ENCODE data around the gene IVNS1ABP. TPM values are rescaled to one million over a fixed set of nuclear protein-coding genes. Genes with fewer than 3 reads are reported as not detected.
"Not testable (repeated sequence)": the region's sequence is repeated elsewhere in the genome, so short reads cannot be mapped to it uniquely, and the experiment has no call there.

The IVNS1ABP gene
- total and polyA plus RNA-seq, 9 of the 15 experiments (the other 6 are each of a cell fraction or from before 2014, with no cell fraction given) = 30.6 to 126 (median 77.7) TPM

DNA sequence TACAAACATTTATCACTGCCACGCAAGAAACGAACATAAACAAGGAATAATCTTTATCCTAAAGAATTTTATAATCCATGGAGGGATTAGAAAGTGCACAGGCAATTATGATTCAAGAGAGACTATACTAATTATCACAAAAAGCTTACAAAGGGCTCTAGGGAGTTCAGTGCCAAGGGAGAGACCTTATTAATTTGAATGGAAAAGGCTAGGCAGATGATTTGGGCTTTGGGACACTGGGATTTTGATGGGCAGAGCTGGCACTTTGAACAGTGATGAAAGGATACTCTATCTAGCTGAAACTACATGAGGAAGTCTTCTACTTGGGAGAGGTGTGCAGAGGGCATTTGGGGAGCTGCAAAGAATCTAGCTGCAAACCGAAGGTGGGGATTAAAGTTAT is 48.9 kb upstream of the IVNS1ABP start:
- no TSS peak for BruUV-seq (replicated peaks)

DNA sequence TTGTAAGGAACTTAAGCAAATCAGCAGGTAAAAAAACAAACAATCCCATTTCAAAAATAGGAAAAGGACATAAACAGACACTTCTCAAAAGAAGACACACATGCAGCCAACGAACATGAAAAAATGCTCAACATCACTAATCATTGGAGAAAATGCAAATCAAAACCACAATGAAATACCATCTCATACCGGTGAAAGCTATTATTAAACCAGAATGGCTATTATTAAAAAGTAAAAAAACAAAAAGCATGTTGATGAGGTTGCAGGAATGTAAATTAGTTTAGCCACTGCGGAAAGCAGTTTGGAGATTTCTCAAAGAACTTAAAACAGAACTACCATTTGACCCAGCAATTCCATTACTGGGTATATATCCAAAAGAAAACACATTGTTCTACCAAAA is 47.5 kb upstream of the IVNS1ABP start:
- H3K27me3 ChIP-seq (ENCODE audit: control insufficient read depth in 2 of 2, insufficient read depth in 2 of 2, low read length in 2 of 2); ATAC-seq; H4K20me1 ChIP-seq (replicated peaks; ENCODE audit: control insufficient read depth, insufficient read depth, low read length); H3K4me1 ChIP-seq (replicated peaks in 1 of 2; ENCODE audit: control insufficient read depth in 2 of 2, insufficient read depth in 2 of 2, low read length in 2 of 2); intact Hi-C loops (cut with micrococcal nuclease); H2AFZ ChIP-seq (ENCODE audit: low read depth, low read length); DNase-seq (ENCODE audit: extremely low read depth in 1 of 4, low spot score in 3 of 4); H3K9me3 ChIP-seq (replicated peaks; ENCODE audit: control insufficient read depth, insufficient read depth, low read depth, low read length); H3K27ac ChIP-seq (ENCODE audit: extremely low read depth, low read depth, low read length); in situ Hi-C loops (cut with MboI); H3K9ac ChIP-seq (ENCODE audit: insufficient read depth in 1 of 2, low read depth in 2 of 2, low read length in 2 of 2); H3K9me1 ChIP-seq (ENCODE audit: control insufficient read depth, insufficient read depth, low read length); H3K4me3 ChIP-seq; H3K79me2 ChIP-seq (ENCODE audit: control insufficient read depth, insufficient read depth, low read length); BruUV-seq (replicated peaks); H3K36me3 ChIP-seq (ENCODE audit: control insufficient read depth, insufficient read depth, low read length); FAIRE-seq; H3K4me2 ChIP-seq (ENCODE audit: insufficient read depth, low read length); CTCF ChIA-PET (ENCODE audit: low intra/inter-chr PET ratio): not testable (repeated sequence)
- POLR2A ChIA-PET = interaction anchor here (1.0 kb wide), 1 partner anchor 18 kb away, joined by 3 read pairs; no protein-coding TSS in a partner anchor
- 4% methylated on average over 3 of the region's 3 CpGs for WGBS (ENCODE audit: insufficient coverage, low coverage, missing lambda C conversion rate)

More for the DNA sequence above, 48.9 kb upstream of the IVNS1ABP start:
- FAIRE-seq = no peak
- Histone ChIP-seq H3K9me1 (ENCODE audit: control insufficient read depth, insufficient read depth, low read length) (no peaks in the 10 kb centered on the region), H3K4me3 (no peak overlapping the region), H3K27me3 (ENCODE audit: control insufficient read depth in 2 of 2, insufficient read depth in 2 of 2, low read length in 2 of 2) (no peaks in the 10 kb centered on the region), H3K36me3 (ENCODE audit: control insufficient read depth, insufficient read depth, low read length) (no peaks in the 10 kb centered on the region), H4K20me1 (replicated peaks; ENCODE audit: control insufficient read depth, insufficient read depth, low read length) (no peaks in the 10 kb centered on the region), H3K79me2 (ENCODE audit: control insufficient read depth, insufficient read depth, low read length) (no peaks in the 10 kb centered on the region), H3K27ac (ENCODE audit: extremely low read depth, low read depth, low read length) (no peak overlapping the region), H3K9ac (ENCODE audit: insufficient read depth in 1 of 2, low read depth in 2 of 2, low read length in 2 of 2) (no peak overlapping the region), H3K9me3 (replicated peaks; ENCODE audit: control insufficient read depth, insufficient read depth, low read depth, low read length) (no peaks in the 10 kb centered on the region), H3K4me2 (ENCODE audit: insufficient read depth, low read length) (no peak overlapping the region), H3K4me1 (replicated peaks in 1 of 2; ENCODE audit: control insufficient read depth in 2 of 2, insufficient read depth in 2 of 2, low read length in 2 of 2) (0 out of 5 replicates have a peak, but pooled peaks cover 0 to 4% of the 10 kb centered on the region in 2 experiments), H2AFZ (ENCODE audit: low read depth, low read length) (no peak overlapping the region)
- CTCF ChIA-PET (ENCODE audit: low intra/inter-chr PET ratio) = no interaction called here
- WGBS (ENCODE audit: insufficient coverage, low coverage, missing lambda C conversion rate) = 5% methylated on average over 3 of the region's 3 CpGs
- no peak for TF ChIP-seq TARDBP (IDR thresholded peaks at IDR 0.05)
- no peak for TF ChIP-seq JUND (IDR thresholded peaks at IDR 0.05; ENCODE audit: borderline replicate concordance, low read depth, low read length)
- no peak for TF ChIP-seq JUND (tag; IDR thresholded peaks at IDR 0.05; ENCODE audit: borderline replicate concordance, low read depth, low read length)
- in situ Hi-C loops (cut with MboI) (no loop called here), intact Hi-C loops (cut with micrococcal nuclease) (no loop called here)
- no peak; the same call in 1 of the 3 replicates for ATAC-seq
- POLR2A ChIA-PET = interaction anchor here (0.9 to 1.0 kb wide), 3 partner anchors 10 to 80 kb away, joined by 3 to 4 read pairs (median 3); no protein-coding TSS in a partner anchor
- DNase-seq (ENCODE audit: extremely low read depth in 1 of 4, low spot score in 3 of 4) = no peak
